ENCODE measurements around the gene GAK. TPM values are rescaled to one million over a fixed set of nuclear protein-coding genes. Genes with fewer than 3 reads are reported as not detected.

GAK gene
- total and polyA plus RNA-seq, 2 of the 4 experiments (the other 2 are of a cell fraction) = 45.1 to 133 TPM

- no peak overlapping the region for H2BK15ac ChIP-seq (ENCODE audit: low read depth, low read length)
These were observed 17.5 kb upstream of the GAK start for GRCh38 chr4:949656-950055.

More at GRCh38 chr4:949656-950055, 17.5 kb upstream of the GAK start:
- no peak overlapping the region for H3K18ac ChIP-seq (ENCODE audit: low read depth, low read length)
- H4K8ac ChIP-seq (ENCODE audit: low read depth in 2 of 2, low read length in 2 of 2) = no peak overlapping the region
- ChIA-PET CTCF (no interaction called here), POLR2A (ENCODE audit: unreplicated experiment) (no interaction called here)
- DNase-seq (no peak), ATAC-seq (ENCODE audit: low read depth) (no peak)
- BruUV-seq (replicated peaks) = no TSS peak
- peaks cover 7% of the 10 kb centered on the region for H3K36me3 ChIP-seq (ENCODE audit: control insufficient read depth, insufficient read depth, low read length)
- no peak overlapping the region for H3K23ac ChIP-seq (ENCODE audit: low read depth, low read length)
- H2BK5ac ChIP-seq (ENCODE audit: low read depth, low read length, poor library complexity, severe bottlenecking) = no peak overlapping the region
- dilution Hi-C loops (cut with HindIII; ENCODE audit: low sequenced_read_pairs, unreplicated experiment) (no loop called here), in situ Hi-C loops (cut with MboI; ENCODE audit: low sequenced_read_pairs) (no loop called here), intact Hi-C loops (cut with micrococcal nuclease) (no loop called here)
- H3K4me1 ChIP-seq (ENCODE audit: control insufficient read depth, insufficient read depth, low read length) = peaks cover 6% of the 10 kb centered on the region; the same call in 1 of the 2 replicates
- no peak overlapping the region for H4K91ac ChIP-seq (ENCODE audit: insufficient read depth, low read depth, low read length)
- H2BK120ac ChIP-seq (ENCODE audit: low read depth, low read length) = no peak overlapping the region
- TF ChIP-seq CTCF (conservative IDR thresholded peaks at IDR 0.05; ENCODE audit: low read depth, low read length) = no peak
- H3K79me1 ChIP-seq (ENCODE audit: low read depth in 1 of 2, low read length in 2 of 2) = 0 out of 4 replicates have a peak, but pooled peaks cover 0 to 8% of the 10 kb centered on the region in 2 experiments
- H3K9me3 ChIP-seq (ENCODE audit: control insufficient read depth, insufficient read depth, low read length) = no peaks in the 10 kb centered on the region
- H2AK9ac ChIP-seq (replicated peaks; ENCODE audit: low read depth, low read length, poor library complexity) = no peak overlapping the region
- no peak overlapping the region for H3K4ac ChIP-seq (ENCODE audit: low read depth, low read length)
- no peak overlapping the region for H3K14ac ChIP-seq (replicated peaks; ENCODE audit: low read depth, low read length)
- no peak overlapping the region for H3K4me2 ChIP-seq (ENCODE audit: low read depth, low read length)
- H3K9me1 ChIP-seq (ENCODE audit: insufficient read depth, low read length) = 0 out of 2 replicates have a peak, but pooled peaks cover 5% of the 10 kb centered on the region
- WGBS, 2 experiments (ENCODE audit: extremely low coverage in 2 of 2, insufficient read length in 1 of 2) = 83% methylated on average over 15 of the region's 20 CpGs; no CpG with 5 or more reads in 1 of the 2 experiments
- no peak overlapping the region for H3K9ac ChIP-seq (ENCODE audit: low read depth, low read length)
- no peak overlapping the region for H3K56ac ChIP-seq (ENCODE audit: extremely low read depth, insufficient read depth, low read length)
- no peak overlapping the region for H2BK20ac ChIP-seq (ENCODE audit: low read depth, low read length)
- no peak overlapping the region for H2AFZ ChIP-seq (replicated peaks; ENCODE audit: low read length, poor library complexity)
- no peak overlapping the region for H2AK5ac ChIP-seq (ENCODE audit: low read depth, low read length)
- H4K20me1 ChIP-seq (ENCODE audit: insufficient read depth, low read length) = peaks cover 20% of the 10 kb centered on the region
- no peak overlapping the region for H3K27ac ChIP-seq (ENCODE audit: insufficient read depth, low read length)
- no peaks in the 10 kb centered on the region for H3K27me3 ChIP-seq (ENCODE audit: control insufficient read depth, insufficient read depth, low read length)
- no peak overlapping the region for H4K5ac ChIP-seq (ENCODE audit: low read depth, low read length)
- no peak overlapping the region for H3K4me3 ChIP-seq (ENCODE audit: insufficient read depth, low read depth, low read length)

Measured in IMR-90 (cell line).